ENCODE data around the gene WNT5A. TPM values are rescaled to one million over a fixed set of nuclear protein-coding genes. Genes with fewer than 3 reads are reported as not detected.
A peak's percentile ranks its signal among the peaks of the same experiment; 100 is the strongest.

WNT5A gene
- total and polyA plus RNA-seq, 4 donors = 5.8 to 22.2 (median 11.2) TPM

DNA sequence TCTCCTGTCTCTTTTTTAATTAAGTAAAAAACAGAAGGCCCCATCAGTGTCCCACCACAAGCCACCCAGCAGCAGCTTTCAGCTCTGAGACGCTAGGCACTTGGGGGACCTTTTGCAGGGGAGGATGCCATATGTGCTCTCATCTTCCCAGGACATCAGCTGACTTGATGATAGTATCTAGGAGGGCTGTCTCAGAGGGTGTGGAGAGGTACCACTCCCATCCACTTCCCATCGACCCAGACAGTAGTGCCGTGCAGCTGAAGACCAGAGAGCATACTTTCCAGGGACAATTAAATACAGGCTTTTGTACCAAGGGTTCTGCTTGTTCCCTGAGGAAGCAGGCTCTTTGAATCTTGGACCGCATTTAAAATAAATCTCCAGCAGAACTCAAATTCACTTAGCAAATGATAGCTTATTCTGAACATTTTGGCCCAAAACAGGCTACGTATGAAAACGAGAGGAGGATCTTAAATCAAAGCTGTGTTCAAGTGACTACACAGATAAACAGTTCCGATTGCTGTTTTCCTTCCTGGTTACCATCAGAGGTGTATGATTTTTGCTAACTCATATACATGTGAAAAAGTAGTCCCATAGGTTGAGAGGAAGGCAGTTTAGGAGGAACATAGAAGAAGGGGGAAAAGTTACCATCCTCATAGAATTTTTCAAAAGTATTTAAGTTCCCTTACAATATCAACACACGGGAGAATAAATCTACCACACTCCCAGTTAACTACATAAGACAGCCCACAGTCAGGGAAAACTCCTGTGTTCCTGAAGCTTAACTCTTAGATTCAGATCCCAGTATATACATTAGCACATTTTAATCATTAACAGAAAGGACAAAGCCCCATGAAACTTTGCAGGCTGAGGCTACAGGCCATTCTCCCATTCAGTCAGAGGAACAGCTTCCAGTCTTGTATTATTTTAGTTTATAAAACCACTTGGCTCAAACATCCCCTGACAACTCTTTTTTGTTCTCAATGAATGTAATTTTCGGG lies 9.5 kb downstream of the WNT5A start:
- Histone ChIP-seq H3K4me1 (ENCODE audit: control insufficient read depth in 5 of 5, insufficient read depth in 5 of 5, low read length in 5 of 5) (peaks cover 0 to 15% (median 2%) of the 10 kb centered on the region in 5 donors), H3K27me3 (ENCODE audit: control insufficient read depth in 3 of 3, insufficient read depth in 3 of 3, low read length in 2 of 3) (peaks cover 0 to 34% (median 13%) of the 10 kb centered on the region in 3 donors), H3K9me3 (ENCODE audit: control insufficient read depth in 4 of 4, insufficient read depth in 3 of 4, low read length in 3 of 4) (no peaks in the 10 kb centered on the region), H3K4me3 (no peak overlapping the region), H3K9ac (ENCODE audit: insufficient read depth in 1 of 2, low read length in 2 of 2) (no peak overlapping the region), H3K27ac (ENCODE audit: low read depth in 1 of 2, low read length in 1 of 2) (no peak overlapping the region), H3K36me3 (ENCODE audit: control insufficient read depth in 4 of 4, insufficient read depth in 4 of 4, low read length in 4 of 4) (no peaks in the 10 kb centered on the region)
- 56 to 65% methylated on average over 9 of the region's 9 CpGs for WGBS, 2 donors
- no peak for ATAC-seq (ENCODE audit: insufficient read depth, low FRiP score)
- TF ChIP-seq, protein P1, sequence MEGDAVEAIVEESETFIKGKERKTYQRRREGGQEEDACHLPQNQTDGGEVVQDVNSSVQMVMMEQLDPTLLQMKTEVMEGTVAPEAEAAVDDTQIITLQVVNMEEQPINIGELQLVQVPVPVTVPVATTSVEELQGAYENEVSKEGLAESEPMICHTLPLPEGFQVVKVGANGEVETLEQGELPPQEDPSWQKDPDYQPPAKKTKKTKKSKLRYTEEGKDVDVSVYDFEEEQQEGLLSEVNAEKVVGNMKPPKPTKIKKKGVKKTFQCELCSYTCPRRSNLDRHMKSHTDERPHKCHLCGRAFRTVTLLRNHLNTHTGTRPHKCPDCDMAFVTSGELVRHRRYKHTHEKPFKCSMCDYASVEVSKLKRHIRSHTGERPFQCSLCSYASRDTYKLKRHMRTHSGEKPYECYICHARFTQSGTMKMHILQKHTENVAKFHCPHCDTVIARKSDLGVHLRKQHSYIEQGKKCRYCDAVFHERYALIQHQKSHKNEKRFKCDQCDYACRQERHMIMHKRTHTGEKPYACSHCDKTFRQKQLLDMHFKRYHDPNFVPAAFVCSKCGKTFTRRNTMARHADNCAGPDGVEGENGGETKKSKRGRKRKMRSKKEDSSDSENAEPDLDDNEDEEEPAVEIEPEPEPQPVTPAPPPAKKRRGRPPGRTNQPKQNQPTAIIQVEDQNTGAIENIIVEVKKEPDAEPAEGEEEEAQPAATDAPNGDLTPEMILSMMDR (IDR thresholded peaks at IDR 0.05; ENCODE audit: control extremely low read depth, extremely low read depth) = no peak
- peak in 1 of 3 donors; percentile 4 for DNase-seq

DNA sequence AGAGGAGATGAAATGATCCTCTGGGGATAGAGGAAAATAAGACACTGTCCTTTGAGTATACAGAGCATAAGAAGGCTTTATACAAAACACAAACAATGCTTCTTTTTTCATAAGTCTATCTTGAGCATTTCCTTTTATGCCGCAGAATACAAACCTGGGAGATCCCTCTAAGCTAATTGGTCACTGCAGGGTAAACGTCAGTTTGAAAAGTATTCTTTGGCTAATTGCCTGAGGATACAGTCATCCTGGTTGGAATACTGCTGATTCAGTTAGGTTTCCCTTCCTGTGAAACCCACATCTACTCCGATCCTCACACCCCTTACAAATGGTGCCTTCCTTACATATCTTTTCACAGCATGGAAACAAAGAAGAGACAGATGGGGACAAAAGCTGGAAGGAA lies 10.6 kb downstream of the WNT5A start:
- TF ChIP-seq, protein P1 (IDR thresholded peaks at IDR 0.05; ENCODE audit: control extremely low read depth, extremely low read depth) = no peak
- WGBS, 2 donors = 66 to 71% methylated on average over 3 of the region's 3 CpGs
- H3K4me3 ChIP-seq = no peak overlapping the region
- H3K4me1 ChIP-seq (ENCODE audit: control insufficient read depth in 5 of 5, insufficient read depth in 5 of 5, low read length in 5 of 5) = peaks cover 0 to 7% (median 2%) of the 10 kb centered on the region in 5 donors
- H3K27ac ChIP-seq (ENCODE audit: low read depth in 1 of 2, low read length in 1 of 2) = no peak overlapping the region
- DNase-seq (peak in 1 of 3 donors; percentile 5), ATAC-seq (ENCODE audit: insufficient read depth, low FRiP score) (no peak)
- H3K36me3 ChIP-seq (ENCODE audit: control insufficient read depth in 4 of 4, insufficient read depth in 4 of 4, low read length in 4 of 4) = no peaks in the 10 kb centered on the region
- no peaks in the 10 kb centered on the region for H3K9me3 ChIP-seq (ENCODE audit: control insufficient read depth in 4 of 4, insufficient read depth in 3 of 4, low read length in 3 of 4)
- peaks cover 0 to 25% (median 10%) of the 10 kb centered on the region in 3 donors for H3K27me3 ChIP-seq (ENCODE audit: control insufficient read depth in 3 of 3, insufficient read depth in 3 of 3, low read length in 2 of 3)
- H3K9ac ChIP-seq (ENCODE audit: insufficient read depth in 1 of 2, low read length in 2 of 2) = no peak overlapping the region

DNA sequence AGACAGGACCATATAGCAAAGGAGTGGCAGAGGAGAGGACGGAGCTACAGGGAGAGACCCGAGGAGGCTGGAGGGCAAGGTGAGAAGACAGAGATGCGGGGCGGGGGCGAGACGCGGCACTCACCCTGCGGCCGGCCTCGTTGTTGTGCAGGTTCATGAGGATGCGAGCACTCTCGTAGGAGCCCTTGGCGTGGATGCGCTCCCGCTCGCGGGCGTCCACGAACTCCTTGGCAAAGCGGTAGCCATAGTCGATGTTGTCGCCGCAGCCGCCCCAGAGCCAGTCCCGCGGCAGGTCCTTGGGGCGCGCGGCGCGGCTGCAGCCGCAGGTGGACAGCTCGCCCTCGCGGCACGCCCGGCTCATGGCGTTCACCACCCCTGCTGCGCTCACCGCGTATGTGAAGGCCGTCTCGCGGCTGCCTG lies 12.9 kb downstream of the WNT5A start:
- H3K9ac ChIP-seq (ENCODE audit: insufficient read depth in 1 of 2, low read length in 2 of 2) = no peak overlapping the region
- 73 to 81% methylated on average over 44 of the region's 44 CpGs for WGBS, 2 donors
- ATAC-seq (ENCODE audit: insufficient read depth, low FRiP score) (no peak), DNase-seq (peak in 2 of 3 donors; percentile 13 to 19)
- H3K9me3 ChIP-seq (ENCODE audit: control insufficient read depth in 4 of 4, insufficient read depth in 3 of 4, low read length in 3 of 4) = peaks cover 0 to 3% (median 0%) of the 10 kb centered on the region in 4 donors
- TF ChIP-seq, protein P1 (IDR thresholded peaks at IDR 0.05; ENCODE audit: control extremely low read depth, extremely low read depth) = no peak
- no peak overlapping the region for H3K4me3 ChIP-seq
- peaks cover 0 to 2% (median 0%) of the 10 kb centered on the region in 5 donors for H3K4me1 ChIP-seq (ENCODE audit: control insufficient read depth in 5 of 5, insufficient read depth in 5 of 5, low read length in 5 of 5)
- peaks cover 0 to 4% (median 1%) of the 10 kb centered on the region in 4 donors for H3K36me3 ChIP-seq (ENCODE audit: control insufficient read depth in 4 of 4, insufficient read depth in 4 of 4, low read length in 4 of 4)
- H3K27ac ChIP-seq (ENCODE audit: low read depth in 1 of 2, low read length in 1 of 2) = no peak overlapping the region
- peaks cover 0 to 12% (median 3%) of the 10 kb centered on the region in 3 donors for H3K27me3 ChIP-seq (ENCODE audit: control insufficient read depth in 3 of 3, insufficient read depth in 3 of 3, low read length in 2 of 3)
